ENCODE measurements around the gene TOR2A.

The TOR2A gene

DNA sequence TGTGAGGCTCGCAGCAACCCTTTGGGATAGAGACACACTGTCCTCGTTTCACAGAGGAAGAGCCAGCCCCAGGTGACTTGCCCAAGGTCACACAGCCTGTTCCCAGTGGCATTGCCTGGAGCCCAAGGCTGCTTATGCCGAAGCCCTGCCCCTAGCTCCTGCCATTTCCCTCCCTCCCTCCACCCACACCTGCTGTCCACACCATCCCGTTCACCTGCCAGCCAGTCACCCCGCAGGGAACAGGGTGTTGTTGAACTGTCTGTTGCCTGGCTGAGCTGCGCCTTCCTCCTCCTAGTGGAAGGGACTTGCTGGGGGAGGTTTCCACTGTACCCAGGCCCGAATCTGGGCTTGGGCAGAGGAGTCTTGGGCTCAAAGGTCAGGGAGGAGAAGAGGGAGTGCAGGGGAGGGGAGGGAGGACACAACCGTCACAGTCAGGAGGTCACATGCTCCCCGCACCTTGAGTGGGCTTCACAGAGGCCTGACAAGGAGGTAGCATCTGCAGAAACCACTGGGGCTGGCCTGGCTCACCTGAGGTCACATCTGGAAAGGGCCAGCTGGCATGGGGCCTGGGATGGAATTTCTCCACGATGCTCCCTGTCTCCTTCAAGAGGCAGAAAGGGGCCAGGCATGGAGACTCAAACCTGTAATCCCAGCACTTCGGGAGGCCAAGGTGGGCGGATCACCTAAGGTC lies 12.9 kb downstream of the TOR2A start:
- in situ Hi-C loops (cut with MboI; ENCODE audit: low sequenced_read_pairs): no loop called here

DNA sequence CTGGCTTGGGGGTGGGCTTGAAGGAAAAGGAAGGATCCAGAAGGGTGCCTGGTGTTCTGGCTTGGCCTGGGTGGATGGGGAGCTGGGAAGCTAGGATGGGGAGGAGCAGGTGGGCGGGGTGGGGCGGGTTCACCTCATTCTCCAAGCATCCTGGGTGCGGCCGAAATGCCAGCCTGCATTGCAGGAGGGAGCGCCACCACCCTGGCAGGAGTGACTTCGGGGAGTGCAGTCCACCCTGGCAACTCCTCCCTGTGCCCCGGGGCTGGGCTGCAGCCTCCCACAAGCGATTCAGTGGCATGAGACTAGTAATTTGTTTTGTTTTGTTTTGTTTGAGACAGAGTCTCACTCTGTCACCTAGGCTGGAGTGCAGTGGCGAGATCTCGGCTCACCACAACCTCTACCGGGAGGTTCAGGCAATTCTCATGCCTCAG lies 13.7 kb downstream of the TOR2A start:
- in situ Hi-C loops (cut with MboI; ENCODE audit: low sequenced_read_pairs): no loop called here

DNA sequence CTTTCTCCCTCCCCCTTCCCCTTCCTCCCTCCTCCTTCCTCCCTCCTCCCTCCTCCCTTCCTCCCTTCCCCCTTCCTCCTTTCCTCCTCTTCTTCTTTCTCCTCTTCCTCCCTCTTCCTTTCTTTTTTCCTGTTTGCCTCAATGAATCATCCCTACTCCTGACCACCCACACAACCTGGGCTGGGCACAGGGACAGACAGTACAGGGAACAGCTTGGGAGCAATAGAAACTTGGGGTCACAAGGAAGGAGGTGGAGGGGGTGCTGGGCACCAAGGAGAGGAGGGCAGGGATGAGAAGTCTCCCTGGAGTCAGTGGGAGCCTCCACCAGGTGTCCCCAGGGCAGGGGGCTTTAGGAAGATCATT lies 14.2 kb downstream of the TOR2A start:
- in situ Hi-C loops (cut with MboI; ENCODE audit: low sequenced_read_pairs): no loop called here

DNA sequence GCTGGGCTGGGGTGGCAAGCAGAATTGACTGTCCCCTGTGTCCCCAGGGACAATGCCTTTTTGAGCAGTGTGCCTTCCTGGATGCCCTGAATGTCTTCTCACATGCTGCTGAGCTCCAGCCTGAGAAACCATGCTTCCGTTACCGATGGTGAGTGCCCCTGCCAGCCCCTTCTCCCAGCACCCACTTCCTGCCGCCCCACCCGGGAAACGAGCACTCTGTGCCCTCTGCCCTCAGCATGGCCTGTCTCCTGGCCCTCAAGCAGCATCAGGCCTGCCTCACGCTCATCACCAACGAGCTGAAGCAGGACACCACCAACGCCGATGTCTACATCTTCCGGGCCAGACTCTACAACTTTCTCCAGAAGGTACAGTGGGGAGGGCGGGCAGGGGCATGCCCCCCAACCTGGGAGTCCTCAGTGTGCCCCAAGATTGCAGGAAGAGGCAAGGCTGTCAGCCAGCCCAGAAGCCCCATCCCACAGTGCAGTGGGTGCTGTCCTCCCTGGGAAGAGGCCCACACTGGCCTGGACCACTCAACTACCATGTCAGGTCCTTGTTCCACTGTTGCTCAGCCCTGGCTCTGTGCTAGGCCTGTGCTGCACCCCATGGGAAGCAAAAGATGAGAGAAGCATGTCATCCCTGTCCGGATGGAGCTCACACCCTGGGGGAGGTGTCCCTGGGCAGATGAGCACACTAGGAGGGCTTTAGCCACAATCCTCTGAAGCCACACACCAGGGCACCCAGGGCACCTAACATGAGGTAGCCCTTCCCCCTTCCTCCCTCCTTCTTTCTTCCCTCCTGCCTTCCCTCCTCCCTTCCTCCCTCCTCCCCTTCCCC lies 14.8 kb downstream of the TOR2A start:
- in situ Hi-C loops (cut with MboI; ENCODE audit: low sequenced_read_pairs): no loop called here

DNA sequence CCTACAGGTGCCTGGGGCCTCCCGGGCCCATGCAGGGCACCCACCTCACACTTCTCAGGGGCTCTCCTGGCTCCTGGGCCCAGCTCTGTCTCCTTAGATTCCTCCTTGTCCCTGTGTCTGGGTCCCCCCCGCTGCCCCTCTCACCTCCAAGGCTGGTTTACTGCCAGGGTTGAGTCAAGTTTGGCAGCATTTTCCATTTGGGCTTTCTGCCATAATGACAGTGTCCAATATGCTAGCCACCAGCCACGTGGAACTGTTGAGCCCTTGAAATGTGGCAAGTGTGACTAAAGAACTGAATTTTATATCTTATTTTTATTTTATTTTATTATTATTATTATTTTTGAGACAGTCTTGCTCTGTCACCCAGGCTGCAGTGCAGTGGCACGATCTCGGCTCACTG lies 17.3 kb downstream of the TOR2A start:
- in situ Hi-C loops (cut with MboI; ENCODE audit: low sequenced_read_pairs): no loop called here

DNA sequence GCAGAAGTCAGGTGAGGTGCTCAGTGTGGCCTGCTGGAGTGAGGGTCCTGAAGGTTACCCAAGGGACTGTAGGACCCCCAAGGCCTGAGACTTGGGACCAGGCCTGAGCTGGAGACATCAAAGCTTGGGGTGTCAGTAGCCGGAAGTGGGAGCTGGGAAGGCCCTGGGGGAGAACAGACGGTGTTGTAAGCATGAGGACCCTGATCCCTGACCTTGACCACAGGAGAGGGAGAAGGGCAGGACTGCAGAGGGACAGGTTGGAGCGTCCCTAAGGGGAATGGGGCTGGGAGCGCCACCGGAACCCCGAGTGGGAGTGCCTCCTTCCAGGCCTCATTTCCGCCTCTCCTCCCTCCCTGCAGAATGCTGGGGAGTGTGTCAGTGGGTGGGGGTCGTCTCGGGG lies 18.7 kb downstream of the TOR2A start:
- in situ Hi-C loops (cut with MboI; ENCODE audit: low sequenced_read_pairs): no loop called here

DNA sequence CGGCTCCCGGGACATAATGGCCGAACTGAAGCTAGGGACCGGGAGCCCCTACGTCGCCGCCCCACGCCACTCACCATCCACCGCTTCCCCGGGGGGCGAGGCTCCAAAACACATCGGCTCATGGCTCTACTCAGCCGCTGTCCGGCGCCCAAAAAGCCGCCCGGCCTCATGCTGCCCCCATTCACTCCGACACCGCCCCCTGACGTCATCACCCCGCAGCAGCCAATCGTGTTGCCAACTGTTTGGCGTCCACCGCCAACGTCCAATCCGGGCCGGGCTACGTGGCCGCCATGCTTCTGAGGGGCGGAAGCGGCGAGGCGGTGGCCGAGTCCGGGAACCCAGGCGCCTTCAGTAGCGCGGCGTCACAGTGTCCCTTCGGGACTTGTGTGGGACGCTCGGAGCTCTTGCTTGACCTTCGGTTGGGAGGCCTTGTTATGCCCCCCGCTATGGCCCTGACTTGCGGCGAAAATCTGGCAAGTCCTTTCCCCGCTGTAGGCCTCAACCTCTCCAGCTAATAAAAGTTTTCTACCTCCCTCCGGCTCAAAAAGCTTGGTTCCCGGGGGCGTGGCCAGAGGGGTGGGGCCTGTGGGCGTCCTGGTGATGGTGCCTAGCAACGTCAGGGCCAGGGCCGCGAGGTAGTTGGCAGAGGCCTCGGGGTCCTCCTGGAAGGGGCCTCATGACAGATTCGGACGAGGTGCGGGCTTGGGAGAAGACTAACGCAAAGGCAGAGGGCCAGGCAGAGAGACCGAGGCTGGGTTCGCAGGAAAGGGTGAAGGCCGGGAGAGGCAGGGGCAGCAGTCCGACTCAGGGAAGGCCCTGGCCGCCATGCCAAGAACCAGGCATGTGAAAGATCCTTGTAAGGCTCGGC lies 19.4 kb downstream of the TOR2A start, which contains the start of the genes PTRH1 and TTC16:
Gene PTRH1 (minus strand): TSS at position 194 of the 868 bp plus-strand sequence. CDS start 24 bp downstream, at position 170.
Gene TTC16 (plus strand): TSS at position 610 of the 868 bp plus-strand sequence. CDS start 67 bp downstream, at position 677.
- in situ Hi-C loops (cut with MboI; ENCODE audit: low sequenced_read_pairs): no loop called here

DNA sequence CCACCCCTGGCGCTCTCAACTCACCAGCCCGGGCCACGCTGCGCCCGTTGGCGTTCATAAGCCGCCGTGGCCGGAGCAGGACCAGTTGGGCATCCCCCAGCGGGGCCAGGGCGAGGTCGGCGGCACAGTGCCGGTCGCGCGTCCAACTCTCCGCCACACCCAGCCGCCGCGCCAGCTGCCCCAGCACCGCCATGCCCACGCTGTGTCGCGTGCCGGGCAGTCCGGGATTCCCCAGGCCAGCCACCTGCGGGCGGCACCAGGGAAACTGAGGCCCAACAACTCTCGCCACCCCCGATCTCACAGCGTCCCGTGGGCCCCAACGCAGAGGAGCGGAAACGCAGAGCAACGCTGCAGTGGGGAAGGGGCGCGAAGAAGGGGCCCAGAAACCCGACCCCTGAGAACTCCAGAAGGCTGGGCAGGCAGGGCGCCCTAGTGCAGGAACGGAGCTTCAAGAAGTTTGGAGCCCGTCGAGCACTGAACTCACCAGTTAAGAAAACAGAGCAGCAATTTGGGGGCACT lies 20.1 kb downstream of the TOR2A start:
- in situ Hi-C loops (cut with MboI; ENCODE audit: low sequenced_read_pairs): no loop called here

DNA sequence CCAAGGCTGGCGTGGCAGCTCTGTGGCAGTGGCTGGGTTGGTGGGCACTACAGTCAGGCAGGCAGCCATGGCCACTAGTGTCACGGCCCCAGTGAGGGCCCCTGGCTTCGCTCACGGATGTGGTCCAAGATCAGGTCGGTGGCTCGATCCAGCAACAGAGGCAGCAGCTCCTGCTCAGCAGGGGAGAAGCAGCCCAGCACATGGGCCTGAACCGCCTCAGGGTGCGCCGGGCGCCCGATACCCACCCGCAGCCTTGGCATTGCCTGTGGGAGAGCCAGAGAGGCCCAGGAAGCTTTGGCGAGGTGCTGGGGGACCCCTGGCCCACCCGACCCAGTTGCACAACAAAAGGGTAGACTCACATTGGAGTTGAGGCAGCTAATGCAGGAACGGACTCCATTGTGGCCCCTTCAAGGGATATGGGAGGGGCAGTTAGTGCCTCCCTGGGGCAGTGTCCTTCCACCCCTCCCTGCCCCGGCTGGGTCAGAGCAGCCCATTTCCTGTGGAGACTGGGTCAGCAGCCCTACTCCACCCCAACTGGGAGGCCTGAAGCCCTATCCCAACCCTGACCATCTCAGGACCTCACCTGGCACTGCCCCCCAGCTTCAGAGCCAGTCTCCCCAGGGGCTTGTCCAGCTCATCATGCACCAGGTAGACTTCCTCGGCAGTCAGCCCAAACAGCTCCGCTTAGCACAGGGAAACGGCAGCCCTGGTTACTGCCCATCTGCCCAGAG lies 20.9 kb downstream of the TOR2A start:
- in situ Hi-C loops (cut with MboI; ENCODE audit: low sequenced_read_pairs): no loop called here

DNA sequence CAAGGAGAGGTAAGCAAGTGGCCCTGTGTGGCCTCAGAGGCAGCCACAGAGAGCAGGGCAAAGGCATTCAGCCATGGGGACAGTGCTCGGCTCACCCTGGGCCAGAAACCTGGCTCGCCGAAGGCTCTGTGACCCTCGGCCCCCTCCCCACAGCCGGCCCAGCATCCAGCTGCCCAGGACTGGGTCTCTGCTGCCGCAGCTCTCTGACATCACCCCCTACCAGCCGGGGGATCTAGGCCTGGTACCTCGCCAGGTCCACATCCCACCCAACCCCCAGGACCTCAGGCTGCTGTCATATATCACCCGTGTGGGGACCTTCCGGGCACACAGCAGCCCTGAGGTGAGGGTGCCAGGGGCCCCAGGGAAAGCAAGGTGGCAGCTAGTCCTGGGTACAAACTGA lies 22.2 kb downstream of the TOR2A start:
- in situ Hi-C loops (cut with MboI; ENCODE audit: low sequenced_read_pairs): no loop called here

DNA sequence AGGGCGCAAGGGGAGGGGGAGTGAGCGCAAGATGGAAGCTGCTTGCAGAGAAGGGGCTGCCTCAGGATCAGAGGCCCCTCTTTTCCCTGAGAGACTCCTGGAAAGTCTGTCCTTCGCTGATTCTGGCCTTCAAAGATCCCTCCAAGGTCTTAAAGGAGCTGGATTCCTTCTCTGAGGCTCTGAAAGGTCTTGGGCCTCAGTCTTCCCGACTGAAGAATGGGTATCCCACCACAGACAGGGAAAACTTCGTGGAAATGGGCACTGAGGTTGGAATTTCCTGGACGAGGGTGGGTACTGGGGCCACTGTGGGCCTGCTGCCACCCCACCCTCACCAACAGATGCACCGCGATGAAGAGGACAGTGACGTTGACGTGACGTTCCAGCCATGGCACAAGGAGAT lies 22.7 kb downstream of the TOR2A start:
- in situ Hi-C loops (cut with MboI; ENCODE audit: low sequenced_read_pairs): no loop called here

DNA sequence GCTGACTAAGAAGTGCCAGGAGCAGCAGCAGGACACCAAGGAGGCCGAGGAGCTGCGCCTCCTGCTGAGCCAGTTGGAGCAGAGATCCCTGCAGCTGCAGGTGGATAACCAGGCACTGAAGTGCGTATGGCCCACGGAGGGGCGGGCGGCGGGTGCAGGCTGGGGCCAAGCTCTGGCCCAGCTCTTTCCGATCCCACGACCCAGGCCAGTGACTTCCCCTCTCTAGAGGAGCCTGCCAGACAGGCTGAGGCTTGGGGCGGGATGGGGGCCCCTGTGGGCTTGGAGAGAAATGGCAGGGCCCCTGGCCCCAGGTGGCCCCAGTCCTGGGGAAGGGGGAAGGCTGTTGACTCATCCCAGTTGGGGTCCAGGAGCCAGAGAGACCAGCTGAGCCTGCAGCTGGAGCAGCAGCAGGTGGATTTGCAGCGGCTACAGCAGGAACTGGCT lies 23.2 kb downstream of the TOR2A start:
- in situ Hi-C loops (cut with MboI; ENCODE audit: low sequenced_read_pairs): no loop called here

DNA sequence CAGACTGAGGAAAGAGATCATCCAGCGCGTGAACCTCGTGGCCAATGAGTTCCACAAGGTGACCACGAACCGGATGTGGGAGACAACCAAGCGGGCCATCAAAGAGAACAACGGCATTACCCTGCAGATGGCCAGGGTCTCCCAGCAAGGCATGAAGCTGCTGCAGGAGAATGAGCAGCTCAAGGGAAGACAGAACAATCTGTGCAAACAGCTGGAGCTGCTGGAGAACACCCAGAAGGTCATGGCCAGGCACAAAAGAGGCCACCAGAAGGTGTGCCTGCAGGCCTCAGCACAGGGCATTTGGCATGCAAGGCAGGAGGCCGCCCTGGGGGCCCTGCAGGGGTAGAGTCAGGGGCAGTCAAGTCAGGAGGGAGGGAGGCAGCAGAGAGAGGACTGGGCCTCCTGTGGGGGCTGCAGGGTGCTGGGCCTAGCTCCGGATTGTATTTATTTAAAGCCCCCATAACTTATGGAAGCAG lies 23.8 kb downstream of the TOR2A start:
- in situ Hi-C loops (cut with MboI; ENCODE audit: low sequenced_read_pairs): no loop called here

DNA sequence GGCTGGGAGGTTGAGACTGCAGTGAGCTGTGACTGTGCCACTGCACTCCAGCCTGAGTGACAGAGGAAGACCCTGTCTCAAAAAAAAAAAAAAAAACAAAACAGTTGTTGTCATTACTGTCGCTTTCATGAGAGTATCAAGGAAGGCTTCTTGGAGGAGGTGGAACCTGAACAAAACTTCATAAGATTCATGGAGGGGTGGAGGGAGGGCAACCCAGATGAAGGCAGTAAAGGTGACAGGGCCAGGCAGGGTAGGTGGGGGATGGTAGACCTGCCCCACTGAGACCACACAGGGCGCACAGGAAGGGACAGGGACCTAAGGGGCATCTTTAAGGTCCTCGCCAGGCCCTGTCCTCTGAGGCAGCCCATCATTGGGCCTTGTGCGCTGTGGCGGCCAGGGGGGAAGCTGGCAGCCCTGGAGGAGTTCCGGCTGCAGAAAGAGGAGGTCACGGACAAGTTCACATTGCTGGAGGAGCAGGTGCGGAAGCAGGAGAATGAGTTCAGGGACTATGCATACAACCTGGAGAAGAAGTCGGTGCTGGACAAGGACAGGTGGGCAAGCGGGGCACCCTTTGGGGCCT lies 24.8 kb downstream of the TOR2A start:
- in situ Hi-C loops (cut with MboI; ENCODE audit: low sequenced_read_pairs): no loop called here

DNA sequence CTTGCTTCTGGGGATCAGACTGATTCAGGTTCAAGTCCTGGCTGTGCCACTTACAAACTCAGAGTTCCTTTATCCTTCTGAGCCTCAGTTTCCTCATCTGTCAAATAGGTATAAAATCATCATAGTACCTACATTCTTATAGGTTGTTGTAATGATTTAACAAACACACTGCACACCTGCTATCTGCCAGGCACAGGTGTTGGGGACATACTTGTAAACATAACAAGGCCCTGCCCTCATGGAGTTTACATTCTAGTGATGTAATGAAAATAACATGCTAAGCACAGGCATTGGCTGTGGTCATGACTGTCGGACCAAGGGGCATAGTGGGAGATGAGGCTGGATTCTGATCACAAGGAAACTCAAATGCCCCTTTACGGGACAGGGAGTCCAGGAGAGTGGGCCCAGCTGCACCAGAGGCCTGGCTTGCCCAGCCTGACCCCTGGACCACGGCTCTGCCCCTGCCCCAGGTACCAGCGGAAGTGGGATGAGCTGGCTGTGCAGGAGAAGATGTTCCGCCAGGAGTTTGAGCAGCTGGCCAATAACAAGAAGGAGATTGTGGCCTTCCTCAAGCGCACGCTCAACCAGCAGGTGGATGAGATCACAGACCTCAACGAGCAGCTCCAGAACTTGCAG lies 26.0 kb downstream of the TOR2A start:
- in situ Hi-C loops (cut with MboI; ENCODE audit: low sequenced_read_pairs): no loop called here

DNA sequence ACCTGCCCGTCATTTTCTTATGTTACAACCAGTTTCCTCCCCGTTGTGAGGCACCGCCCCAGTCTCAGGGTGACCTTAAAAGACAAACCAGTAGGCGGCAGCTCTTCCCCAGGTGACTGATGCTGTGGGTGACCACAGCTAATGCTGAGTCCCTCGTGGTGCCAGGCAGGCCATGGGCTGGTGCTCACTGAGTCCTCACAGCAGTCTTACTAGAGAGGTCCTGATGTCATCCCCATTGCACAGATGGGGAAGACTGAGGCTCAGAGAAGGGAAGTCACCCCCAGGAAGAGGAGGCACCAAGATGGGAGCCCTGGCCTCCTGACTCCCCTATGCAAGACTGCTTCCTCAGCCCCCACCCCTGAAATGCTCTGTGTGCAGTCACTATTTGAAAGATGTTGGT lies 27.3 kb downstream of the TOR2A start:
- in situ Hi-C loops (cut with MboI; ENCODE audit: low sequenced_read_pairs): no loop called here

DNA sequence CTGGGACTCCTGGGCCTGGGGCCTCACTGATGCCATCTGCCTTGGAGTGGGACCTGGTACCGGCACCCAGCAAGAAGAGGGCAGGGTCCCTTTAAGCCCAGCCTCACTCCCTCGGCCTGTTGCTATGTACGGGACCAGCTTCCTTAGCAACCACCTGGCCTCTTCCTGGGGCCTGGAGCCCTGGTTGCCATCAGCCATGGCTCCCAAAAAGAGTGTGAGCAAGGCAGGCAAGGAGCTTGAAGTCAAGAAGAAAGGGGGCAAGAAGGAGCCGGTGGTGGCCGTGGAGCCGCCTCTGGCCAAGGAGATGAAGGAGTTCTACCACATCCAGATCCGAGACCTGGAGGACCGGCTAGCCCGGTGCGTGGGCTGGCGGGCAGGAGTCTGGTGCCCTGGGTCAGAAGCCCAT lies 28.3 kb downstream of the TOR2A start, which contains the start of gene CFAP157:
Gene CFAP157 (plus strand): TSS at position 153 of the 406 bp plus-strand sequence. CDS start 44 bp downstream, at position 197.
- in situ Hi-C loops (cut with MboI; ENCODE audit: low sequenced_read_pairs): no loop called here

DNA sequence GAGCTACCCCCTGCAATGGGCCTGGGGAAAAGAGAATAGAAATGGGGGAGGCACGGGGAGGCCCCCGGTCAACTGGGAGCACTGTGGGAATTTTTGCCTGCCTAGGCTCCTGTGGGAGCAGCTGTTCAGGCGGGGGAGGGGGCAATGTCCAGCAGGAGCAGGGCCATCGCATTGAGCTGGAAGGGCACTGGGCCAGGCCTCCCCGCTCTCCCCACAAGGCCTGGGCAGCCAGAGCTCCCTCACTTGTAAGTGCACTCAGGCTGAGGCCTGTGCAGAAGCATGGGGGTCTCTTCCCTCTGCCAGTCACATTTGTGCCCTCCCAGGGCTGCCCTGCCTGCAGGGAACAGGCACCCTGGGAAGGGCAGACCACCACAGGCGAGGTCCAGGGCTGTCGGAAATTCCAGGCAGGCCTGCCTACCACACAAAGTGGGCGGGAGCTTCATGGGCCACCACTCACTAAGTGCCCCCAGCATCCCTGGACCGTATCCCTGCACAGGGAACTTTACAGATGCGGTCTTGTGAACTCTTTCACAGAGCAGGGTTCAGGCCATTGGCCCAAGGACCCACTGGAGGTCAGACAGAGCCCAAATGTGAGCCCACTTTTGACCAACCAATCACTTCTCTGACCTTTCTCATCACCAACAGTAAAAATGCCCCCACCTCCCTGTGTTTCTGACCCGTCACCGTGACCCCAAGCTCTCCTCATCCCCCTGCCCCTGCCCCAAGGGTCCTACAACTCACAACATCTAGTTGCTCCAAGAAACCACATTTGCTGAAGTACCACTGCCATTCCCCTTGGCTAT lies 29.3 kb downstream of the TOR2A start:
- in situ Hi-C loops (cut with MboI; ENCODE audit: low sequenced_read_pairs): no loop called here

Measured in HL-60/S4 treated with phorbol 12-myristate 13-acetate at 8.2 ng/mL for 4 days and 3 days (cell line).